GM18511 (cell line): ENCODE results near the gene NOCT.
A peak's percentile ranks its signal among the peaks of the same experiment; 100 is the strongest.
"Not testable (repeated sequence)": the region's sequence is repeated elsewhere in the genome, so short reads cannot be mapped to it uniquely, and the experiment has no call there.

Experiments used
- ATAC-seq: cut with Tn5 transposase; IDR thresholded peaks from one replicate; pipeline ENCODE4 v1.9.1; 2021; ENCODE audit warnings: mild to moderate bottlenecking, moderate library complexity; ENCODE audit not compliant: unreplicated experiment

The NOCT gene

GRCh38 chr4:139015269-139015947, at the start of gene NOCT:
Gene NOCT, plus strand, starts transcription at chr4:139015781. Its CDS starts 201 bp downstream, at chr4:139015982.
- peak; percentile 92 for ATAC-seq

- peak; percentile 98 for ATAC-seq
These were observed 48.3 kb upstream of the NOCT start for GRCh38 chr4:138967313-138967712.

GRCh38 chr4:138972956-138973801, 42.4 kb upstream of the NOCT start:
- no peak for ATAC-seq

- no peak for ATAC-seq
These were observed 40.4 kb upstream of the NOCT start for GRCh38 chr4:138975225-138975624.

GRCh38 chr4:138976526-138976925, 39.1 kb upstream of the NOCT start:
- ATAC-seq: no peak

- peak; percentile 98 for ATAC-seq
These were observed 38.1 kb upstream of the NOCT start for GRCh38 chr4:138977524-138977923.

GRCh38 chr4:138978028-138978585, 37.5 kb upstream of the NOCT start:
- ATAC-seq: no peak

GRCh38 chr4:138978600-138978999, 37.0 kb upstream of the NOCT start:
- ATAC-seq: no peak

- no peak for ATAC-seq
These were observed 35.8 kb upstream of the NOCT start for GRCh38 chr4:138979742-138980141.

GRCh38 chr4:138981930-138982390, 33.6 kb upstream of the NOCT start:
- ATAC-seq: no peak

GRCh38 chr4:138982754-138983153, 32.8 kb upstream of the NOCT start:
- no peak for ATAC-seq

- no peak for ATAC-seq
These were observed 31.9 kb upstream of the NOCT start for GRCh38 chr4:138983690-138984089.

- no peak for ATAC-seq
These were observed 30.9 kb upstream of the NOCT start for GRCh38 chr4:138984647-138985046.

GRCh38 chr4:138992676-138993075, 22.9 kb upstream of the NOCT start:
- no peak for ATAC-seq

- ATAC-seq: no peak
These were observed 19.5 kb upstream of the NOCT start for GRCh38 chr4:138996090-138996489.

- ATAC-seq: no peak
These were observed 15.9 kb upstream of the NOCT start for GRCh38 chr4:138999666-139000065.

- not testable (repeated sequence) for ATAC-seq
These were observed 15.4 kb upstream of the NOCT start for GRCh38 chr4:139000134-139000533.

- ATAC-seq: not testable (repeated sequence)
These were observed 14.2 kb upstream of the NOCT start for GRCh38 chr4:139001430-139001829.

GRCh38 chr4:139003668-139004067, 11.9 kb upstream of the NOCT start:
- ATAC-seq: not testable (repeated sequence)

GRCh38 chr4:139005774-139006173, 9.8 kb upstream of the NOCT start:
- ATAC-seq: no peak

GRCh38 chr4:139007640-139008039, 7.9 kb upstream of the NOCT start:
- no peak for ATAC-seq

- not testable (repeated sequence) for ATAC-seq
These were observed 7.3 kb upstream of the NOCT start for GRCh38 chr4:139008278-139008677.
